HL-60 (cell line): ENCODE data around the gene FBXL17.

Experiments
- GABPA ChIP-seq: IDR thresholded peaks from 2 replicates; pipeline ENCODE4 v1.6.1; 2012; ENCODE audit warnings: low read depth
- POLR2AphosphoS5 ChIP-seq: IDR thresholded peaks from 2 replicates; pipeline ENCODE4 v1.6.1; 2012; ENCODE audit warnings: low read depth
- TF ChIP-seq, protein P1 (sequence below): IDR thresholded peaks from one replicate; pipeline ENCODE4 v1.5.1; 2011; ENCODE audit warnings: low read length, control low read depth, inconsistent platforms; ENCODE audit not compliant: insufficient read depth
- TF ChIP-seq, protein P2 (sequence below): IDR thresholded peaks from 2 replicates; pipeline ENCODE4 v1.6.1; 2012; ENCODE audit warnings: low read depth; ENCODE audit not compliant: insufficient replicate concordance

DNA sequence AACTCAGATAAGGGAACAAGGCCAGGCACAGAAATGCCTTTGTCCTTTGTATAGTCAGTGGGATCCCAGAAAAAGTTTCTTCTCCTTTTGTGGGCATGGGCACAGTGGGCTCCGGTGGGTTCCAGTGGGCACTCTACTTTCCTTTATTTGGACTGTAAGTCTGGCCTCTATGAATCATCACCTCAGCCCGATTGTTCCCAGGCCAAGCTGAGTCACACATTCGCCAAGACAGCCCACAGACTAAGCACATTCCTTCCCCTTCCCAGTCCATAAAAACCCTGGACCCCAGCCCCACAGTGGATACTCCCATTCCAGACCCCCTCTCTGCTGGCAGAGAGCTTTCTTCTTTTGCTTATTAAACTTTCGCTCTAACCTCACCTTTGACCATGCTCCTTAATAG, 165.0 kb downstream of the FBXL17 start:
- TF ChIP-seq, protein P1, sequence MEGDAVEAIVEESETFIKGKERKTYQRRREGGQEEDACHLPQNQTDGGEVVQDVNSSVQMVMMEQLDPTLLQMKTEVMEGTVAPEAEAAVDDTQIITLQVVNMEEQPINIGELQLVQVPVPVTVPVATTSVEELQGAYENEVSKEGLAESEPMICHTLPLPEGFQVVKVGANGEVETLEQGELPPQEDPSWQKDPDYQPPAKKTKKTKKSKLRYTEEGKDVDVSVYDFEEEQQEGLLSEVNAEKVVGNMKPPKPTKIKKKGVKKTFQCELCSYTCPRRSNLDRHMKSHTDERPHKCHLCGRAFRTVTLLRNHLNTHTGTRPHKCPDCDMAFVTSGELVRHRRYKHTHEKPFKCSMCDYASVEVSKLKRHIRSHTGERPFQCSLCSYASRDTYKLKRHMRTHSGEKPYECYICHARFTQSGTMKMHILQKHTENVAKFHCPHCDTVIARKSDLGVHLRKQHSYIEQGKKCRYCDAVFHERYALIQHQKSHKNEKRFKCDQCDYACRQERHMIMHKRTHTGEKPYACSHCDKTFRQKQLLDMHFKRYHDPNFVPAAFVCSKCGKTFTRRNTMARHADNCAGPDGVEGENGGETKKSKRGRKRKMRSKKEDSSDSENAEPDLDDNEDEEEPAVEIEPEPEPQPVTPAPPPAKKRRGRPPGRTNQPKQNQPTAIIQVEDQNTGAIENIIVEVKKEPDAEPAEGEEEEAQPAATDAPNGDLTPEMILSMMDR, result no peak
- no peak for TF ChIP-seq POLR2AphosphoS5
- TF ChIP-seq, protein P2, sequence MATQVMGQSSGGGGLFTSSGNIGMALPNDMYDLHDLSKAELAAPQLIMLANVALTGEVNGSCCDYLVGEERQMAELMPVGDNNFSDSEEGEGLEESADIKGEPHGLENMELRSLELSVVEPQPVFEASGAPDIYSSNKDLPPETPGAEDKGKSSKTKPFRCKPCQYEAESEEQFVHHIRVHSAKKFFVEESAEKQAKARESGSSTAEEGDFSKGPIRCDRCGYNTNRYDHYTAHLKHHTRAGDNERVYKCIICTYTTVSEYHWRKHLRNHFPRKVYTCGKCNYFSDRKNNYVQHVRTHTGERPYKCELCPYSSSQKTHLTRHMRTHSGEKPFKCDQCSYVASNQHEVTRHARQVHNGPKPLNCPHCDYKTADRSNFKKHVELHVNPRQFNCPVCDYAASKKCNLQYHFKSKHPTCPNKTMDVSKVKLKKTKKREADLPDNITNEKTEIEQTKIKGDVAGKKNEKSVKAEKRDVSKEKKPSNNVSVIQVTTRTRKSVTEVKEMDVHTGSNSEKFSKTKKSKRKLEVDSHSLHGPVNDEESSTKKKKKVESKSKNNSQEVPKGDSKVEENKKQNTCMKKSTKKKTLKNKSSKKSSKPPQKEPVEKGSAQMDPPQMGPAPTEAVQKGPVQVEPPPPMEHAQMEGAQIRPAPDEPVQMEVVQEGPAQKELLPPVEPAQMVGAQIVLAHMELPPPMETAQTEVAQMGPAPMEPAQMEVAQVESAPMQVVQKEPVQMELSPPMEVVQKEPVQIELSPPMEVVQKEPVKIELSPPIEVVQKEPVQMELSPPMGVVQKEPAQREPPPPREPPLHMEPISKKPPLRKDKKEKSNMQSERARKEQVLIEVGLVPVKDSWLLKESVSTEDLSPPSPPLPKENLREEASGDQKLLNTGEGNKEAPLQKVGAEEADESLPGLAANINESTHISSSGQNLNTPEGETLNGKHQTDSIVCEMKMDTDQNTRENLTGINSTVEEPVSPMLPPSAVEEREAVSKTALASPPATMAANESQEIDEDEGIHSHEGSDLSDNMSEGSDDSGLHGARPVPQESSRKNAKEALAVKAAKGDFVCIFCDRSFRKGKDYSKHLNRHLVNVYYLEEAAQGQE, result no peak
- no peak for TF ChIP-seq GABPA
